OCI-LY7 (cell line): ENCODE results near the gene DGKZ. TPM values are rescaled to one million over a fixed set of nuclear protein-coding genes. Genes with fewer than 3 reads are reported as not detected.

Source experiments
- BruUV-seq: library from RNA; stranded (reverse); fragments of 400-500 nt; replicated peaks from 2 replicates; lab custom pipeline; 2021; lab: Mats Ljungman, UMichigan
- CTCF ChIA-PET: fragments of 300-600 bp; sonication (Branson Sonifier 250); formaldehyde crosslinking; loops from one replicate; lab custom pipeline; 2022; ENCODE audit warnings: antibody characterized with exemption; ENCODE audit not compliant: unreplicated experiment; lab: Charles Lee
- POLR2A ChIA-PET: fragments of 300-600 bp; sonication (Branson Sonifier 250); formaldehyde crosslinking; loops from one replicate; lab custom pipeline; 2022; ENCODE audit warnings: antibody characterized with exemption; lab: Charles Lee
- DNase-seq: peaks from one replicate; pipeline ENCODE4 v3.0.0-alpha.2; 2015; ENCODE audit warnings: low spot score
- H2AFZ ChIP-seq: fragments of 200-600 bp; sonication (generic), shearing (Covaris generic); 2 replicates; pipeline ENCODE4 v1.6.1; 2014; ENCODE audit warnings: mild to moderate bottlenecking, antibody characterized with exemption, low read length, moderate library complexity
- H3K27ac ChIP-seq: fragments of 200-600 bp; sonication (generic); 2 replicates; pipeline ENCODE4 v1.5.1; 2014; ENCODE audit warnings: mixed run types, low read depth, mild to moderate bottlenecking, moderate library complexity, low read length, inconsistent platforms; ENCODE audit not compliant: poor library complexity, severe bottlenecking
- H3K36me3 ChIP-seq: fragments of 200-600 bp; sonication (generic); 2 replicates; pipeline ENCODE4 v1.6.1; 2014; ENCODE audit warnings: mild to moderate bottlenecking, antibody characterized with exemption, low read length, moderate library complexity, mixed read lengths; ENCODE audit not compliant: insufficient read depth
- H3K4me1 ChIP-seq: fragments of 200-600 bp; sonication (generic); 2 replicates; pipeline ENCODE4 v1.5.1; 2014; ENCODE audit warnings: mild to moderate bottlenecking, low read length; ENCODE audit not compliant: insufficient read depth, poor library complexity, severe bottlenecking
- H3K4me2 ChIP-seq: fragments of 200-600 bp; sonication (generic); 2 replicates; pipeline ENCODE4 v1.6.1; 2014; ENCODE audit warnings: mild to moderate bottlenecking, low read length
- H3K4me3 ChIP-seq: fragments of 200-600 bp; sonication (generic); 2 replicates; pipeline ENCODE4 v1.5.1; 2014; ENCODE audit warnings: mild to moderate bottlenecking, low read depth, low read length; ENCODE audit not compliant: poor library complexity, severe bottlenecking
- H3K79me2 ChIP-seq: fragments of 200-600 bp; sonication (generic); 2 replicates; pipeline ENCODE4 v1.6.1; 2016; ENCODE audit warnings: low read depth, mild to moderate bottlenecking, low read length, moderate library complexity, mixed read lengths; ENCODE audit not compliant: insufficient read depth
- H3K9me2 ChIP-seq: fragments of 200-600 bp; sonication (generic); 2 replicates; pipeline ENCODE4 v1.6.1; 2016; ENCODE audit warnings: mild to moderate bottlenecking, low read length, mixed read lengths; ENCODE audit not compliant: insufficient read depth
- H3K9me3 ChIP-seq: fragments of 200-600 bp; sonication (generic); 2 replicates; pipeline ENCODE4 v1.6.1; 2014; ENCODE audit warnings: mild to moderate bottlenecking, mixed run types, low read length, mixed read lengths
- H4K20me1 ChIP-seq: fragments of 200-600 bp; sonication (generic); 2 replicates; pipeline ENCODE4 v1.6.1; 2014; ENCODE audit warnings: mild to moderate bottlenecking, antibody characterized with exemption, low read length, moderate library complexity, mixed read lengths; ENCODE audit not compliant: insufficient read depth
- CTCF ChIP-seq: fragments of 200-600 bp; sonication (generic); conservative IDR thresholded peaks from 2 replicates; pipeline ENCODE4 v1.5.1; 2014; ENCODE audit warnings: mild to moderate bottlenecking, antibody characterized with exemption, low read length, moderate library complexity, mixed read lengths
- EZH2phosphoT487 ChIP-seq: fragments of 200-600 bp; sonication (generic); IDR thresholded peaks from 2 replicates; pipeline ENCODE4 v1.6.1; 2018; ENCODE audit warnings: low read depth, borderline replicate concordance, mild to moderate bottlenecking, mixed run types, antibody characterized with exemption, low read length, moderate library complexity, mixed read lengths
- intact Hi-C: fragments of 100-400 bp; cut with micrococcal nuclease; formaldehyde crosslinking; loops from one replicate; pipeline ENCODE4 v1.10.0; 2022; ENCODE audit not compliant: unreplicated experiment
- total RNA-seq, 2 experiments: library from RNA; depleted of rRNA in 1 of 2; stranded (reverse); fragments of >200 nt in 1 of 2; shearing (Covaris generic) in 1 of 2; gene quantifications; 2 replicates each; pipeline ENCODE4 v1.2.3, GENCODE V29; 2014 to 2022

The DGKZ gene
- total RNA-seq, 2 experiments from 2014 or later: 134 to 141 TPM

- no peak overlapping the region for H3K27ac ChIP-seq
- no peaks in the 10 kb centered on the region for H3K79me2 ChIP-seq
- ChIA-PET CTCF (interaction anchor here (0.6 to 4.5 kb wide), 2 partner anchors 57 to 68 kb away, joined by 3 to 22 read pairs; no protein-coding TSS in a partner anchor), POLR2A (interaction anchor here (0.6 to 1.3 kb wide), 3 partner anchors 33 to 288 kb away, joined by 3 read pairs; no protein-coding TSS in a partner anchor)
- H3K4me1 ChIP-seq: peaks cover 6% of the 10 kb centered on the region
- no peak overlapping the region for H2AFZ ChIP-seq
- no peaks in the 10 kb centered on the region for H3K9me3 ChIP-seq
- no peak overlapping the region for H3K4me3 ChIP-seq
- no peaks in the 10 kb centered on the region for H4K20me1 ChIP-seq
- BruUV-seq: no TSS peak
- no peak for TF ChIP-seq EZH2phosphoT487
- DNase-seq: no peak
- no peak overlapping the region for H3K4me2 ChIP-seq
- intact Hi-C loops: no loop called here
- no peaks in the 10 kb centered on the region for H3K9me2 ChIP-seq
- no peaks in the 10 kb centered on the region for H3K36me3 ChIP-seq
These were observed 39.9 kb upstream of the DGKZ start for GRCh38 chr11:46307369-46307768.

GRCh38 chr11:46307785-46308341, 39.4 kb upstream of the DGKZ start:
- H2AFZ ChIP-seq: no peak overlapping the region
- ChIA-PET POLR2A (interaction anchor here (0.6 to 2.2 kb wide), 5 partner anchors 15 to 289 kb away, joined by 3 to 13 read pairs (median 3); no protein-coding TSS in a partner anchor), CTCF (interaction anchor here (0.6 to 4.5 kb wide), 3 partner anchors 11 to 69 kb away, joined by 3 to 22 read pairs (median 10); no protein-coding TSS in a partner anchor)
- no peaks in the 10 kb centered on the region for H4K20me1 ChIP-seq
- no TSS peak for BruUV-seq
- H3K4me1 ChIP-seq: peaks cover 6% of the 10 kb centered on the region
- no peak overlapping the region for H3K27ac ChIP-seq
- intact Hi-C loops: loop anchor here (1.0 kb wide), 2 partner anchors 69 to 189 kb away; no protein-coding TSS in a partner anchor
- no peaks in the 10 kb centered on the region for H3K79me2 ChIP-seq
- no peaks in the 10 kb centered on the region for H3K9me2 ChIP-seq
- TF ChIP-seq CTCF (no peak), EZH2phosphoT487 (no peak)
- H3K36me3 ChIP-seq: no peaks in the 10 kb centered on the region
- no peak for DNase-seq
- no peak overlapping the region for H3K4me3 ChIP-seq
- H3K9me3 ChIP-seq: no peaks in the 10 kb centered on the region
- no peak overlapping the region for H3K4me2 ChIP-seq

GRCh38 chr11:46308631-46309419, 38.4 kb upstream of the DGKZ start:
- H3K9me3 ChIP-seq: no peaks in the 10 kb centered on the region
- intact Hi-C loops: loop anchor here (1.0 kb wide), 2 partner anchors 70 to 190 kb away; no protein-coding TSS in a partner anchor
- ChIA-PET POLR2A (interaction anchor here (0.6 to 2.4 kb wide), 6 partner anchors 10 to 69 kb away, joined by 3 to 13 read pairs (median 7); no protein-coding TSS in a partner anchor), CTCF (interaction anchor here (0.6 to 4.5 kb wide), 5 partner anchors 10 to 70 kb away, joined by 3 to 22 read pairs (median 6); no protein-coding TSS in a partner anchor)
- H3K4me3 ChIP-seq: no peak overlapping the region
- no peak overlapping the region for H2AFZ ChIP-seq
- H3K4me2 ChIP-seq: no peak overlapping the region
- TF ChIP-seq CTCF (peak; percentile 91), EZH2phosphoT487 (no peak)
- no peak overlapping the region for H3K27ac ChIP-seq
- no TSS peak for BruUV-seq
- no peaks in the 10 kb centered on the region for H3K36me3 ChIP-seq
- no peaks in the 10 kb centered on the region for H3K9me2 ChIP-seq
- peak; percentile 70 for DNase-seq
- H3K79me2 ChIP-seq: no peaks in the 10 kb centered on the region
- H4K20me1 ChIP-seq: no peaks in the 10 kb centered on the region
- H3K4me1 ChIP-seq: peaks cover 6% of the 10 kb centered on the region
